HL-60 (cell line): ENCODE data around the gene BMP7.

Source experiments
- POLR2AphosphoS5 ChIP-seq: IDR thresholded peaks from 2 replicates; pipeline ENCODE4 v1.6.1; 2012; ENCODE audit warnings: low read depth
- TF ChIP-seq, protein P1 (sequence below): IDR thresholded peaks from one replicate; pipeline ENCODE4 v1.5.1; 2011; ENCODE audit warnings: low read length, control low read depth, inconsistent platforms; ENCODE audit not compliant: insufficient read depth

DNA sequence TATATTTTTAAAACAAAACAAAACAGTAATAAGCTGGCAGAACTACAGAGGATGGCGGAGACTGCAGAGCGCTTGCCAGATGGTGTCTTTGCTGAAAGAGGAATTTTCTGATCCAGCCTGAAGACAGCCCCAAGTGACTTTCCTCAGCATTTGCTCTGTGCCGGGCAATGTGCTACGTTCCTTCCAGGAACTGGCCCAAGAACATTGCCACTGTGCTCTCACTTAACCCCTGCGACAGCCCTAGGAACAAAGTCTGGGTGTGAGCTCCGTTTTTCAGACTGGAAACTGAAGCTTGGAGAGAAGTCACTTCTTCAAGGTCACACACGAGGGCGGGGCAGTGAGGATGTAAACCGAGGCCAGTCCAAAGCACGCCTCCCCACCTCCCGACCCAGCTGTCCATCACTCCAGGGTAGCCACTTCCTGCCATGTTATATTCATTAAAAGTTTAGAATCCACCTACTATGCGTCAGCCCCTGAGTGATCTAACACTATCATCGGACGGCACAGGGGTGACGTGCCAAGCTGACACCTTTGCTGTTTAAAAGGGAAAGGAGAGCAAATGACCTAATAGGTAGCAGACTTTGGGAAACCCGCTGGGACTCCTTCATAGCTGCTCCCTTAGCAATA is 22.3 kb upstream of the BMP7 start:
- TF ChIP-seq, protein P1, sequence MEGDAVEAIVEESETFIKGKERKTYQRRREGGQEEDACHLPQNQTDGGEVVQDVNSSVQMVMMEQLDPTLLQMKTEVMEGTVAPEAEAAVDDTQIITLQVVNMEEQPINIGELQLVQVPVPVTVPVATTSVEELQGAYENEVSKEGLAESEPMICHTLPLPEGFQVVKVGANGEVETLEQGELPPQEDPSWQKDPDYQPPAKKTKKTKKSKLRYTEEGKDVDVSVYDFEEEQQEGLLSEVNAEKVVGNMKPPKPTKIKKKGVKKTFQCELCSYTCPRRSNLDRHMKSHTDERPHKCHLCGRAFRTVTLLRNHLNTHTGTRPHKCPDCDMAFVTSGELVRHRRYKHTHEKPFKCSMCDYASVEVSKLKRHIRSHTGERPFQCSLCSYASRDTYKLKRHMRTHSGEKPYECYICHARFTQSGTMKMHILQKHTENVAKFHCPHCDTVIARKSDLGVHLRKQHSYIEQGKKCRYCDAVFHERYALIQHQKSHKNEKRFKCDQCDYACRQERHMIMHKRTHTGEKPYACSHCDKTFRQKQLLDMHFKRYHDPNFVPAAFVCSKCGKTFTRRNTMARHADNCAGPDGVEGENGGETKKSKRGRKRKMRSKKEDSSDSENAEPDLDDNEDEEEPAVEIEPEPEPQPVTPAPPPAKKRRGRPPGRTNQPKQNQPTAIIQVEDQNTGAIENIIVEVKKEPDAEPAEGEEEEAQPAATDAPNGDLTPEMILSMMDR = no peak
- TF ChIP-seq POLR2AphosphoS5 = no peak
